Measurements from ENCODE around the gene HS6ST2.

DNA sequence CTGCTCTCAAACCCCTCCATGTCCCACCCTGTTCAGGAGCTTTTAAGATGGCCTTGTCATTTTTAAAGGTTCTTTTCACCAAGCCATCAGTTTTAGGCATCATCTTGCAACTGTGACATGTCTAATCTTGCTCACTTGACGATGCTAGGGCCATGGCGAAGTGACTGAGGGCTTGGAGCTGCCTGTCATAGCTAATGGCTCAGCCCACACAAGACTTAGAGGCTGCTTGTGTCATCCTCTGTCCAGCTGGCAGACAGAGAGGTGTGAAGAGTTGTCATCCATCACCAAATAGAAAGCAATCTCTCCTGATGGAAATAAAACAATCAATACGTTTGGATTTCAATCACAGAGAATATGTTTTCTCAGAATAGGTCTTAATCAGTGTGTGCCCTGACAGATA is 194.9 kb downstream of the HS6ST2 start:
- TF ChIP-seq, protein P1, sequence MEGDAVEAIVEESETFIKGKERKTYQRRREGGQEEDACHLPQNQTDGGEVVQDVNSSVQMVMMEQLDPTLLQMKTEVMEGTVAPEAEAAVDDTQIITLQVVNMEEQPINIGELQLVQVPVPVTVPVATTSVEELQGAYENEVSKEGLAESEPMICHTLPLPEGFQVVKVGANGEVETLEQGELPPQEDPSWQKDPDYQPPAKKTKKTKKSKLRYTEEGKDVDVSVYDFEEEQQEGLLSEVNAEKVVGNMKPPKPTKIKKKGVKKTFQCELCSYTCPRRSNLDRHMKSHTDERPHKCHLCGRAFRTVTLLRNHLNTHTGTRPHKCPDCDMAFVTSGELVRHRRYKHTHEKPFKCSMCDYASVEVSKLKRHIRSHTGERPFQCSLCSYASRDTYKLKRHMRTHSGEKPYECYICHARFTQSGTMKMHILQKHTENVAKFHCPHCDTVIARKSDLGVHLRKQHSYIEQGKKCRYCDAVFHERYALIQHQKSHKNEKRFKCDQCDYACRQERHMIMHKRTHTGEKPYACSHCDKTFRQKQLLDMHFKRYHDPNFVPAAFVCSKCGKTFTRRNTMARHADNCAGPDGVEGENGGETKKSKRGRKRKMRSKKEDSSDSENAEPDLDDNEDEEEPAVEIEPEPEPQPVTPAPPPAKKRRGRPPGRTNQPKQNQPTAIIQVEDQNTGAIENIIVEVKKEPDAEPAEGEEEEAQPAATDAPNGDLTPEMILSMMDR (IDR thresholded peaks at IDR 0.05): no peak
- TF ChIP-seq IRF2 (CRISPR knock-in tag; IDR thresholded peaks at IDR 0.05; ENCODE audit: borderline replicate concordance, low read depth) (no peak), E2F1 (CRISPR knock-in tag; IDR thresholded peaks at IDR 0.05) (no peak), CBFB (CRISPR knock-in tag; IDR thresholded peaks at IDR 0.05; ENCODE audit: low read depth) (no peak), MAX (CRISPR knock-in tag; IDR thresholded peaks at IDR 0.05) (no peak), GTF2I (CRISPR knock-in tag; conservative IDR thresholded peaks at IDR 0.05) (no peak), MYBL2 (CRISPR knock-in tag; IDR thresholded peaks at IDR 0.05) (no peak), GRHL2 (CRISPR knock-in tag; IDR thresholded peaks at IDR 0.05; ENCODE audit: insufficient replicate concordance, severe bottlenecking) (no peak), CREB1 (CRISPR knock-in tag; IDR thresholded peaks at IDR 0.05) (no peak), ATF6 (CRISPR knock-in tag; IDR thresholded peaks at IDR 0.05) (no peak)
- TF ChIP-seq, protein P2, sequence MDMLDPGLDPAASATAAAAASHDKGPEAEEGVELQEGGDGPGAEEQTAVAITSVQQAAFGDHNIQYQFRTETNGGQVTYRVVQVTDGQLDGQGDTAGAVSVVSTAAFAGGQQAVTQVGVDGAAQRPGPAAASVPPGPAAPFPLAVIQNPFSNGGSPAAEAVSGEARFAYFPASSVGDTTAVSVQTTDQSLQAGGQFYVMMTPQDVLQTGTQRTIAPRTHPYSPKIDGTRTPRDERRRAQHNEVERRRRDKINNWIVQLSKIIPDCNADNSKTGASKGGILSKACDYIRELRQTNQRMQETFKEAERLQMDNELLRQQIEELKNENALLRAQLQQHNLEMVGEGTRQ (CRISPR knock-in tag; IDR thresholded peaks at IDR 0.05): no peak

Data from WTC11 (cell line).